ENCODE results near the gene CYB561D2. TPM values are rescaled to one million over a fixed set of nuclear protein-coding genes. Genes with fewer than 3 reads are reported as not detected.

The CYB561D2 gene
- total and polyA plus RNA-seq, 2 of the 13 experiments (the other 11 are each of a cell fraction or from before 2014, with no cell fraction given): 11.1 to 17.2 TPM

GRCh38 chr3:50356553-50356952 is 5.9 kb downstream of the CYB561D2 start:
- H3K36me3 ChIP-seq (replicated peaks in 1 of 2; ENCODE audit: control insufficient read depth in 1 of 2, insufficient read depth in 2 of 2, low read length in 2 of 2): peaks cover 10 to 31% of the 10 kb centered on the region in 2 experiments; a peak in 4 of 5 replicates
- peak; percentile 21; the same call in 1 of the 2 replicates for TF ChIP-seq ZFP91 (CRISPR knock-in tag; IDR thresholded peaks at IDR 0.05; ENCODE audit: borderline replicate concordance)
- TF ChIP-seq FOSL2 (CRISPR knock-in tag; IDR thresholded peaks at IDR 0.05): 0 out of 2 replicates have a peak, but pooled peaks have one; percentile 5
- TF ChIP-seq ZFY (CRISPR knock-in tag; IDR thresholded peaks at IDR 0.05): 0 out of 2 replicates have a peak, but pooled peaks have one; percentile 7
- no peak for TF ChIP-seq IRX3 (CRISPR knock-in tag; IDR thresholded peaks at IDR 0.05; ENCODE audit: borderline replicate concordance, low read depth)
- no peak overlapping the region for H2AFZ ChIP-seq (ENCODE audit: low read length)
- BruUV-seq (replicated peaks): no TSS peak
- peak overlapping the region; percentile 76 to 91 (median 88) for H3K4me3 ChIP-seq (replicated peaks in 1 of 3; ENCODE audit: insufficient read depth in 1 of 3, low read depth in 2 of 3, low read length in 3 of 3)
- CTCF ChIA-PET (ENCODE audit: low intra/inter-chr PET ratio, low total read pairs): no interaction called here
- no peak overlapping the region for H3K27ac ChIP-seq (ENCODE audit: extremely low read length, insufficient read depth, low read length)
- peak; percentile 21 for FAIRE-seq
- peak overlapping the region; percentile 91; the same call in 1 of the 2 replicates for H3K9ac ChIP-seq (ENCODE audit: insufficient read depth, low read depth, low read length)
- peaks cover 0 to 3% of the 10 kb centered on the region in 2 experiments; a peak in 1 of 5 replicates for H3K27me3 ChIP-seq (ENCODE audit: control insufficient read depth in 1 of 2, insufficient read depth in 2 of 2, low read length in 2 of 2)
- peak overlapping the region; percentile 94 for H3K4me2 ChIP-seq (ENCODE audit: low read depth, low read length)
- H3K4me1 ChIP-seq (ENCODE audit: insufficient read depth, low read length): peaks cover 44% of the 10 kb centered on the region
- H3K79me2 ChIP-seq (ENCODE audit: insufficient read depth, low read length): peaks cover 39% of the 10 kb centered on the region
- ATAC-seq: no peak
- intact Hi-C loops (cut with micrococcal nuclease; ENCODE audit: unreplicated experiment) (no loop called here), in situ Hi-C loops (cut with HindIII; ENCODE audit: extremely low pct_ligation_motif_present, low pct_unique_long_range_greater_than_20kb) (no loop called here)
- WGBS (ENCODE audit: low lambda C conversion rate): 77% methylated on average over 3 of the region's 5 CpGs
- peaks cover 25% of the 10 kb centered on the region for H4K20me1 ChIP-seq (ENCODE audit: insufficient read depth, low read length)
- DNase-seq (ENCODE audit: low spot score): no peak
- POLR2A ChIA-PET: interaction anchor here (1.5 kb wide), 2 partner anchors 19 to 57 kb away, joined by 4 to 8 read pairs; partner anchors contain the start of genes HYAL3 and NAA80
- no peaks in the 10 kb centered on the region for H3K9me3 ChIP-seq (ENCODE audit: low read length)

GRCh38 chr3:50357481-50357880 is 6.8 kb downstream of the CYB561D2 start:
- intact Hi-C loops (cut with micrococcal nuclease; ENCODE audit: unreplicated experiment): no loop called here
- DNase-seq (ENCODE audit: low spot score) (no peak), ATAC-seq (no peak), FAIRE-seq (no peak)
- Histone ChIP-seq H3K4me1 (ENCODE audit: insufficient read depth, low read length) (peaks cover 37% of the 10 kb centered on the region), H3K9ac (ENCODE audit: insufficient read depth, low read depth, low read length) (peak overlapping the region; percentile 91), H3K27ac (ENCODE audit: extremely low read length, insufficient read depth, low read length) (no peak overlapping the region), H4K20me1 (ENCODE audit: insufficient read depth, low read length) (peaks cover 25% of the 10 kb centered on the region), H3K4me3 (replicated peaks in 1 of 3; ENCODE audit: insufficient read depth in 1 of 3, low read depth in 2 of 3, low read length in 3 of 3) (peak overlapping the region; percentile 76 to 91 (median 88)), H3K9me3 (ENCODE audit: low read length) (no peaks in the 10 kb centered on the region), H3K4me2 (ENCODE audit: low read depth, low read length) (peak overlapping the region; percentile 94), H3K79me2 (ENCODE audit: insufficient read depth, low read length) (peaks cover 39% of the 10 kb centered on the region), H3K36me3 (replicated peaks in 1 of 2; ENCODE audit: control insufficient read depth in 1 of 2, insufficient read depth in 2 of 2, low read length in 2 of 2) (peaks cover 10 to 31% of the 10 kb centered on the region in 2 experiments; a peak in 4 of 5 replicates), H3K27me3 (ENCODE audit: control insufficient read depth in 1 of 2, insufficient read depth in 2 of 2, low read length in 2 of 2) (peaks cover 0 to 4% of the 10 kb centered on the region in 2 experiments; a peak in 2 of 5 replicates), H2AFZ (ENCODE audit: low read length) (no peak overlapping the region)
- 50% methylated on average over 1 of the region's 1 CpG for WGBS (ENCODE audit: low lambda C conversion rate)
- ChIA-PET POLR2A (interaction anchor here (1.5 kb wide), 1 partner anchor 58 kb away, joined by 4 read pairs; the partner anchor contains the start of genes HYAL3 and NAA80), CTCF (ENCODE audit: low intra/inter-chr PET ratio, low total read pairs) (no interaction called here)
- in situ Hi-C loops (cut with HindIII; ENCODE audit: extremely low pct_ligation_motif_present, low pct_unique_long_range_greater_than_20kb): no loop called here
- no TSS peak for BruUV-seq (replicated peaks)
- TF ChIP-seq ATF7 (IDR thresholded peaks at IDR 0.05) (no peak), ATF7 (CRISPR knock-in tag; IDR thresholded peaks at IDR 0.05) (no peak), HDAC1 (CRISPR knock-in tag; IDR thresholded peaks at IDR 0.05) (no peak), ZFAT (CRISPR knock-in tag; conservative IDR thresholded peaks at IDR 0.05) (no peak), ZNF569 (CRISPR knock-in tag; IDR thresholded peaks at IDR 0.05; ENCODE audit: borderline replicate concordance) (no peak), SIN3B (IDR thresholded peaks at IDR 0.05; ENCODE audit: low read length) (no peak), E2F1 (CRISPR knock-in tag; IDR thresholded peaks at IDR 0.05) (no peak), ZNF720 (CRISPR knock-in tag; IDR thresholded peaks at IDR 0.05) (no peak), HOXD1 (CRISPR knock-in tag; IDR thresholded peaks at IDR 0.05) (no peak), ZBTB14 (CRISPR knock-in tag; IDR thresholded peaks at IDR 0.05) (no peak), NFKB2 (CRISPR knock-in tag; IDR thresholded peaks at IDR 0.05; ENCODE audit: borderline replicate concordance) (no peak)
